ENCODE results near the gene SEMA3D. TPM values are rescaled to one million over a fixed set of nuclear protein-coding genes. Genes with fewer than 3 reads are reported as not detected.

SEMA3D gene
- polyA plus RNA-seq, 12 donors = 12.1 to 72.9 (median 17.9) TPM; not detected in 1

GRCh38 chr7:85126383-85126782 is 60.5 kb downstream of the SEMA3D start:
- DNase-seq = no peak

GRCh38 chr7:85125651-85126131 is 61.2 kb downstream of the SEMA3D start:
- DNase-seq = peak; percentile 30

- DNase-seq = no peak
These were observed 61.7 kb downstream of the SEMA3D start for GRCh38 chr7:85125176-85125575.

- no peak for DNase-seq
These were observed 66.9 kb downstream of the SEMA3D start for GRCh38 chr7:85119934-85120333.

GRCh38 chr7:85115862-85116261 is 71.0 kb downstream of the SEMA3D start:
- no peak for DNase-seq

GRCh38 chr7:85115006-85115405 is 71.8 kb downstream of the SEMA3D start:
- no peak for DNase-seq

- no peak for DNase-seq
These were observed 72.5 kb downstream of the SEMA3D start for GRCh38 chr7:85114342-85114741.

- DNase-seq = no peak
These were observed 75.1 kb downstream of the SEMA3D start for GRCh38 chr7:85111761-85112160.

GRCh38 chr7:85106719-85107118 is 80.1 kb downstream of the SEMA3D start:
- DNase-seq = no peak

- DNase-seq = no peak
These were observed 82.2 kb downstream of the SEMA3D start for GRCh38 chr7:85104432-85105205.

- no peak for DNase-seq
These were observed 82.9 kb downstream of the SEMA3D start for GRCh38 chr7:85103962-85104361.

- DNase-seq = no peak
These were observed 83.5 kb downstream of the SEMA3D start for GRCh38 chr7:85103357-85103756.

GRCh38 chr7:85102813-85103350 is 84.0 kb downstream of the SEMA3D start:
- no peak for DNase-seq

GRCh38 chr7:85101347-85101746 is 85.5 kb downstream of the SEMA3D start:
- DNase-seq = no peak

- DNase-seq = no peak
These were observed 89.0 kb downstream of the SEMA3D start for GRCh38 chr7:85097844-85098243.

- peak; percentile 53 for DNase-seq
These were observed 91.0 kb downstream of the SEMA3D start for GRCh38 chr7:85095806-85096205.

- no peak for DNase-seq
These were observed 91.5 kb downstream of the SEMA3D start for GRCh38 chr7:85095366-85095765.

GRCh38 chr7:85094046-85094725 is 92.7 kb downstream of the SEMA3D start:
- DNase-seq = peak; percentile 74

GRCh38 chr7:85091565-85091928 is 95.3 kb downstream of the SEMA3D start:
- DNase-seq = no peak

GRCh38 chr7:85090919-85091564 is 95.8 kb downstream of the SEMA3D start:
- DNase-seq = no peak

GRCh38 chr7:85090143-85090542 is 96.7 kb downstream of the SEMA3D start:
- DNase-seq = no peak

- DNase-seq = no peak
These were observed 105.0 kb downstream of the SEMA3D start for GRCh38 chr7:85081846-85082245.

- no peak for DNase-seq
These were observed 105.5 kb downstream of the SEMA3D start for GRCh38 chr7:85081392-85081791.

Data from muscle of arm (tissue), 12 donors.